WTC11 (cell line): ENCODE data around the gene CERT1.

ENCODE experiments used
- CREM ChIP-seq: sonication (generic); formaldehyde crosslinking; IDR thresholded peaks from 2 replicates; pipeline ENCODE4 v1.8.1; 2022; ENCODE audit warnings: mild to moderate bottlenecking, missing genetic modification reagents, moderate library complexity
- ZNF263 ChIP-seq: sonication (generic); formaldehyde crosslinking; IDR thresholded peaks from 2 replicates; pipeline ENCODE4 v1.8.1; 2022; ENCODE audit warnings: low read depth, mild to moderate bottlenecking, moderate library complexity, missing genetic modification reagents
- TF ChIP-seq, protein P1 (sequence below): fragments of 200-600 bp; IDR thresholded peaks from 2 replicates; pipeline ENCODE4 v1.8.0; 2022; ENCODE audit warnings: antibody characterized with exemption
- TF ChIP-seq, protein P2 (sequence below): sonication (generic); formaldehyde crosslinking; IDR thresholded peaks from 2 replicates; pipeline ENCODE4 v1.8.0; 2023; ENCODE audit warnings: missing genetic modification reagents

- TF ChIP-seq CREM = no peak
- TF ChIP-seq, protein P1, sequence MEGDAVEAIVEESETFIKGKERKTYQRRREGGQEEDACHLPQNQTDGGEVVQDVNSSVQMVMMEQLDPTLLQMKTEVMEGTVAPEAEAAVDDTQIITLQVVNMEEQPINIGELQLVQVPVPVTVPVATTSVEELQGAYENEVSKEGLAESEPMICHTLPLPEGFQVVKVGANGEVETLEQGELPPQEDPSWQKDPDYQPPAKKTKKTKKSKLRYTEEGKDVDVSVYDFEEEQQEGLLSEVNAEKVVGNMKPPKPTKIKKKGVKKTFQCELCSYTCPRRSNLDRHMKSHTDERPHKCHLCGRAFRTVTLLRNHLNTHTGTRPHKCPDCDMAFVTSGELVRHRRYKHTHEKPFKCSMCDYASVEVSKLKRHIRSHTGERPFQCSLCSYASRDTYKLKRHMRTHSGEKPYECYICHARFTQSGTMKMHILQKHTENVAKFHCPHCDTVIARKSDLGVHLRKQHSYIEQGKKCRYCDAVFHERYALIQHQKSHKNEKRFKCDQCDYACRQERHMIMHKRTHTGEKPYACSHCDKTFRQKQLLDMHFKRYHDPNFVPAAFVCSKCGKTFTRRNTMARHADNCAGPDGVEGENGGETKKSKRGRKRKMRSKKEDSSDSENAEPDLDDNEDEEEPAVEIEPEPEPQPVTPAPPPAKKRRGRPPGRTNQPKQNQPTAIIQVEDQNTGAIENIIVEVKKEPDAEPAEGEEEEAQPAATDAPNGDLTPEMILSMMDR = no peak
- no peak for TF ChIP-seq ZNF263
- TF ChIP-seq, protein P2, sequence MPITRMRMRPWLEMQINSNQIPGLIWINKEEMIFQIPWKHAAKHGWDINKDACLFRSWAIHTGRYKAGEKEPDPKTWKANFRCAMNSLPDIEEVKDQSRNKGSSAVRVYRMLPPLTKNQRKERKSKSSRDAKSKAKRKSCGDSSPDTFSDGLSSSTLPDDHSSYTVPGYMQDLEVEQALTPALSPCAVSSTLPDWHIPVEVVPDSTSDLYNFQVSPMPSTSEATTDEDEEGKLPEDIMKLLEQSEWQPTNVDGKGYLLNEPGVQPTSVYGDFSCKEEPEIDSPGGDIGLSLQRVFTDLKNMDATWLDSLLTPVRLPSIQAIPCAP = no peak
Measured at GRCh38 chr5:75510417-75510835, 1.0 kb downstream of the CERT1 start.
